Central memory CD8-positive, alpha-beta T cell (primary cell): ENCODE results near the gene GLP1R.

Source experiments
- ATAC-seq: fragments of 150-1000 bp; cut with Tn5 transposase; replicated peaks from 2 replicates; pipeline ENCODE4 v1.10.0; 2022; ENCODE audit warnings: mild to moderate bottlenecking, moderate FRiP score, moderate number of reproducible peaks; ENCODE audit not compliant: poor library complexity, severe bottlenecking; ENCODE audit errors: extremely low read depth
- DNase-seq, 2 donors: peaks; one replicate each; pipeline ENCODE4 v3.0.0; 2021; ENCODE audit warnings: low spot score in 2 of 2
- H3K27ac Mint-ChIP-seq: one replicate; pipeline ENCODE4 v1.8.0; 2022; ENCODE audit warnings: low read depth, mild to moderate bottlenecking, moderate library complexity, mixed read lengths
- H3K27me3 Mint-ChIP-seq: one replicate; pipeline ENCODE4 v1.8.0; 2022; ENCODE audit warnings: mixed read lengths
- H3K36me3 Mint-ChIP-seq: one replicate; pipeline ENCODE4 v1.8.0; 2022; ENCODE audit warnings: mild to moderate bottlenecking, moderate library complexity, mixed read lengths; ENCODE audit not compliant: insufficient read depth
- H3K4me1 Mint-ChIP-seq: one replicate; pipeline ENCODE4 v1.8.0; 2022; ENCODE audit warnings: mixed read lengths
- H3K4me3 Mint-ChIP-seq: one replicate; pipeline ENCODE4 v1.8.0; 2022; ENCODE audit warnings: mild to moderate bottlenecking, moderate library complexity, mixed read lengths
- H3K9me3 Mint-ChIP-seq: one replicate; pipeline ENCODE4 v1.8.0; 2022; ENCODE audit warnings: mixed read lengths

The GLP1R gene

GRCh38 chr6:39086711-39087110, 38.1 kb downstream of the GLP1R start:
- Mint-ChIP-seq H3K4me1 (peaks cover 6% of the 10 kb centered on the region), H3K27me3 (peaks cover 49% of the 10 kb centered on the region), H3K27ac (no peak overlapping the region), H3K4me3 (no peak overlapping the region), H3K9me3 (no peaks in the 10 kb centered on the region), H3K36me3 (no peaks in the 10 kb centered on the region)
- DNase-seq (no peak), ATAC-seq (no peak)

GRCh38 chr6:39087197-39087596, 38.6 kb downstream of the GLP1R start:
- DNase-seq (no peak), ATAC-seq (no peak)
- Mint-ChIP-seq H3K36me3 (no peaks in the 10 kb centered on the region), H3K27ac (no peak overlapping the region), H3K27me3 (peaks cover 54% of the 10 kb centered on the region), H3K4me1 (peaks cover 6% of the 10 kb centered on the region), H3K4me3 (no peak overlapping the region), H3K9me3 (no peaks in the 10 kb centered on the region)

- DNase-seq (no peak), ATAC-seq (no peak)
- Mint-ChIP-seq H3K27ac (no peak overlapping the region), H3K9me3 (no peaks in the 10 kb centered on the region), H3K36me3 (no peaks in the 10 kb centered on the region), H3K4me1 (peaks cover 6% of the 10 kb centered on the region), H3K27me3 (peaks cover 56% of the 10 kb centered on the region), H3K4me3 (no peak overlapping the region)
Observed at GRCh38 chr6:39088331-39088730, 39.8 kb downstream of the GLP1R start.

- H3K27ac Mint-ChIP-seq = no peak overlapping the region
- DNase-seq (no peak), ATAC-seq (no peak)
- H3K27me3 Mint-ChIP-seq = peaks cover 56% of the 10 kb centered on the region
- H3K36me3 Mint-ChIP-seq = no peaks in the 10 kb centered on the region
- H3K4me1 Mint-ChIP-seq = peaks cover 6% of the 10 kb centered on the region
- no peaks in the 10 kb centered on the region for H3K9me3 Mint-ChIP-seq
- no peak overlapping the region for H3K4me3 Mint-ChIP-seq
Observed at GRCh38 chr6:39090036-39090435, 41.5 kb downstream of the GLP1R start.

DNA sequence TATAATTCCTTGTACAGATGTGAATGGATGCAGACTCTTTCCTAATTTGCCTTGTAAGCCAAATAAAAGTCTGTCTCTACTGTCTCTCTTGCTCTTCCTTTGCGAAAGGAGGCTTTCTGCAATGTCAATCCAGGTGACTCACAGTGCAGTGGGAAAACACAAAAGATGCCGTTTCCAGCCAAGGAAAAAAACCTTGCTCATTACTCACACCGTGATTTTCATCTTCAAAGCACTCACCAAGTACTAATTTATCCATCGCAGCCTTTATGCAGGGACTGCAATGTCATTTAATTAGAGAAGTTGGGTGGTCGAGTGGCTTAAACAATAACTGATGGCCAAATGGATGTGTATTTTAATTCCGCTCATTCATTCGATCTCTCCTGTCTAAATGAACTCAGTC, 42.6 kb downstream of the GLP1R start:
- Mint-ChIP-seq H3K9me3 (no peaks in the 10 kb centered on the region), H3K4me3 (no peak overlapping the region), H3K4me1 (peaks cover 6% of the 10 kb centered on the region), H3K36me3 (no peaks in the 10 kb centered on the region), H3K27ac (no peak overlapping the region), H3K27me3 (peaks cover 56% of the 10 kb centered on the region)
- ATAC-seq (no peak), DNase-seq (no peak)

- peaks cover 47% of the 10 kb centered on the region for H3K27me3 Mint-ChIP-seq
Observed at GRCh38 chr6:39092124-39092523, 43.5 kb downstream of the GLP1R start.

GRCh38 chr6:39093149-39093708, 44.6 kb downstream of the GLP1R start:
- no peaks in the 10 kb centered on the region for H3K4me1 Mint-ChIP-seq
- H3K36me3 Mint-ChIP-seq = no peaks in the 10 kb centered on the region
- ATAC-seq (no peak), DNase-seq (no peak)
- H3K27me3 Mint-ChIP-seq = peaks cover 36% of the 10 kb centered on the region
- H3K27ac Mint-ChIP-seq = no peak overlapping the region
- H3K4me3 Mint-ChIP-seq = no peak overlapping the region
- no peaks in the 10 kb centered on the region for H3K9me3 Mint-ChIP-seq

More at GRCh38 chr6:39092124-39092523, 43.5 kb downstream of the GLP1R start:
- Mint-ChIP-seq H3K27ac (no peak overlapping the region), H3K4me3 (no peak overlapping the region), H3K9me3 (no peaks in the 10 kb centered on the region), H3K4me1 (no peaks in the 10 kb centered on the region), H3K36me3 (no peaks in the 10 kb centered on the region)
- ATAC-seq (no peak), DNase-seq (no peak)

- no peak for ATAC-seq
- Mint-ChIP-seq H3K9me3 (no peaks in the 10 kb centered on the region), H3K27ac (no peak overlapping the region), H3K4me1 (peaks cover 5% of the 10 kb centered on the region), H3K4me3 (no peak overlapping the region), H3K36me3 (no peaks in the 10 kb centered on the region), H3K27me3 (peaks cover 18% of the 10 kb centered on the region)
- DNase-seq = no peak
Observed at GRCh38 chr6:39095578-39095977, 47.0 kb downstream of the GLP1R start.

- Mint-ChIP-seq H3K4me1 (peaks cover 6% of the 10 kb centered on the region), H3K27ac (no peak overlapping the region), H3K36me3 (peaks cover 9% of the 10 kb centered on the region), H3K4me3 (no peak overlapping the region), H3K9me3 (no peaks in the 10 kb centered on the region), H3K27me3 (no peaks in the 10 kb centered on the region)
- ATAC-seq (peak; percentile 65), DNase-seq (no peak)
Observed at GRCh38 chr6:39100358-39100757, 51.8 kb downstream of the GLP1R start.

- no peak overlapping the region for H3K4me3 Mint-ChIP-seq
- peaks cover 12% of the 10 kb centered on the region for H3K36me3 Mint-ChIP-seq
- H3K27me3 Mint-ChIP-seq = no peaks in the 10 kb centered on the region
- ATAC-seq = no peak
- H3K27ac Mint-ChIP-seq = no peak overlapping the region
- no peak for DNase-seq
- H3K9me3 Mint-ChIP-seq = no peaks in the 10 kb centered on the region
- peaks cover 10% of the 10 kb centered on the region for H3K4me1 Mint-ChIP-seq
Observed at GRCh38 chr6:39102071-39102820, 53.7 kb downstream of the GLP1R start.

GRCh38 chr6:39102821-39103136, 54.2 kb downstream of the GLP1R start:
- Mint-ChIP-seq H3K27me3 (no peaks in the 10 kb centered on the region), H3K27ac (peak overlapping the region; percentile 23)
- ATAC-seq = no peak

DNA sequence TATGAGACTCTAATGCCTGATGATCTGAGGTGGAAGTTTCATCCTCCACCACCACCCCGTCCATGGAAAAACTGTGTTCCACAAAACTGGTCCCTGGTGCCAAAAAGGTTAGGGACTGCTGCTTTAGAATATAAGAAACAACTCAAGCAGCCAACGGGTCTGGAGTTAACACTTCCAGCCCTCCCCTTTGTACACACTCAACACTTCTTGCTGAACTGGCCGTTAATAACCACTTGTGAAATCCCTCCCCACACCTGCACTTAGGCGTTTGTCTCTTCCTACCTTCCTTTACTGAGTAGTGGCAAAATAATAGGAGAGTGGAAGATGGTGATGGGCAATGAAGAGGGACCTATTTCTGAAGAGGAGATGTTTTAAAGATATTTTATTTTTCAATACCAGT, 55.9 kb downstream of the GLP1R start:
- H3K9me3 Mint-ChIP-seq = no peaks in the 10 kb centered on the region
- no peak overlapping the region for H3K27ac Mint-ChIP-seq
- no peak overlapping the region for H3K4me3 Mint-ChIP-seq
- no peak for DNase-seq
- ATAC-seq = no peak
- H3K4me1 Mint-ChIP-seq = peaks cover 12% of the 10 kb centered on the region
- peaks cover 12% of the 10 kb centered on the region for H3K36me3 Mint-ChIP-seq
- no peaks in the 10 kb centered on the region for H3K27me3 Mint-ChIP-seq

More at GRCh38 chr6:39102821-39103136, 54.2 kb downstream of the GLP1R start:
- no peak for DNase-seq
- Mint-ChIP-seq H3K4me1 (peaks cover 12% of the 10 kb centered on the region), H3K36me3 (peaks cover 12% of the 10 kb centered on the region), H3K9me3 (no peaks in the 10 kb centered on the region), H3K4me3 (no peak overlapping the region)

DNA sequence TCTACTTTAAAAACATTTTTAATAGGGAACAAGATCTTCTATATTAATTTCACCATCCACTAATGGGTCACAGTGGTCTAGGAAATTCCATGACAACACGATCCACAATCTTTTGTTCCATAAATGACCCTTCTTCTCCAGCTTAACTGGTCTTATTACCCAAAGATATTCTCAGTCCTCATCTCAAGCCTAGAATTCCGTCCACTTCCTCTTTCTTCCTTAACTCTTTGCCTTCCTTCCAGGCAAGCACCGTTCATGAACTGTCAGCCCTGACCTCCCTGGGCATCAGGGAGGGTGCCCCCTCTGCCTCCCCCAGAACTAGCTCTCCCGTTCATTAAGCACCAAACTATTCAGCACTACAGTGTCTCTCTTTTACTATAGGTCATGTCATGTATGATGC, 58.5 kb downstream of the GLP1R start:
- Mint-ChIP-seq H3K36me3 (peaks cover 12% of the 10 kb centered on the region), H3K4me1 (peaks cover 18% of the 10 kb centered on the region), H3K9me3 (no peaks in the 10 kb centered on the region), H3K4me3 (no peak overlapping the region), H3K27me3 (no peaks in the 10 kb centered on the region), H3K27ac (peak overlapping the region; percentile 18)
- DNase-seq (no peak), ATAC-seq (no peak)
